Measurements from ENCODE around the gene HHAT.
"Not testable (repeated sequence)": the region's sequence is repeated elsewhere in the genome, so short reads cannot be mapped to it uniquely, and the experiment has no call there.

Gene HHAT

DNA sequence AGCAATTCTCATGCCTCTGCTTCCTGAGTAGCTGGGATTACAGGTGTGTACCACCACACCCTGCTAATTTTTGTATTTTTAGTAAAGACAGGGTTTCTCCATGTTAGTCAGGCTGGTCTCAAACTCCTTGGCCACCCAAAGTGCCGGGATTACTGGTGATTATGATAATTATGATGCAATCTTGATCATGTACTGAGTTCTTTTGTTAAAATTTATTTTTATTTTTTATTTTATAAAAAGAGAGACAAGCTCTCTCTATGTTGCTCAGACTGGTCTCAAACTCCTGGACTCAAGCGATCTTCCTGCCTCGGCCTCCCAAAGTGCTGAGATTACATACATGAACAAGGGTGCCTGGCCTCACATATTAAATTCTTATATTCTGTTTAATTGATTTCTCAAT is 25.6 kb downstream of the HHAT start:
- in situ Hi-C loops (cut with MboI; ENCODE audit: low sequenced_read_pairs): not testable (repeated sequence)

DNA sequence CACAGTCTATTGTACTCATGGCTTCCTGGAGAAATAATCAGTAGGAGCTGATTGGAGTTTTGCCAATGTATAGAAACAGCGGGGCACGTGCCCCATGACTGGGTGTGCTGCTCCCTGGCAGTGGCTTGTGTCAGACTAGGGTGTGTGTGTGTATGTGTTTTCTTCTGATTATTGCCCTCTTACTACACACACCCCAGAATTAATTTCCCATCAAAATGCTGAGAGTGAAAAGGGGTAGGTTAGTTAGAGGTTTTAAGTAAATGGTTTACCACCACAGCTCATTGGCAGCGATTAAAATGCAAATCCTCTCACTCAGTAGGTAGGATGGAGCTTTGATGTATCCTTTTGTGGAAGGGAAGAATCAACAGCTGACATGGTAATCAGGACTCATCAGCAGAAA is 29.9 kb downstream of the HHAT start:
- in situ Hi-C loops (cut with MboI; ENCODE audit: low sequenced_read_pairs): no loop called here

DNA sequence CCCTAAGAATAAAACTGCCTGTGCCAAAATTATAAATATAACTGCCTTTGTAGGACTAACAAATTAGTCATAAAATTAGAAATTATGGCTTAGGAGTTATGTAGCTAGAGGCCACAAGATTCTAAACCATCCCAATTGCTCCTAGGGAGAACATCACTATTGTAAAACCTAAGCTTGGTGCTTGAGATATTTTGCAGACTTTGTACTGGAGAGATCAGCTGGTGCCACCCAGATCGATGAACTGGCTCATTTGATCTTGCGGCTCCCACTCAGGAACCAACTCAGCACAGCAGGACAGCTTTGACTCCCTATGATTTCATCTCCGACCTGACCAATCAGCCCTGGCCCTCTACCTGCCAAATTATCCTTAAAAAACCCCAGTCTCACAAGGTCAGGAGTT is 30.6 kb downstream of the HHAT start:
- in situ Hi-C loops (cut with MboI; ENCODE audit: low sequenced_read_pairs): no loop called here

DNA sequence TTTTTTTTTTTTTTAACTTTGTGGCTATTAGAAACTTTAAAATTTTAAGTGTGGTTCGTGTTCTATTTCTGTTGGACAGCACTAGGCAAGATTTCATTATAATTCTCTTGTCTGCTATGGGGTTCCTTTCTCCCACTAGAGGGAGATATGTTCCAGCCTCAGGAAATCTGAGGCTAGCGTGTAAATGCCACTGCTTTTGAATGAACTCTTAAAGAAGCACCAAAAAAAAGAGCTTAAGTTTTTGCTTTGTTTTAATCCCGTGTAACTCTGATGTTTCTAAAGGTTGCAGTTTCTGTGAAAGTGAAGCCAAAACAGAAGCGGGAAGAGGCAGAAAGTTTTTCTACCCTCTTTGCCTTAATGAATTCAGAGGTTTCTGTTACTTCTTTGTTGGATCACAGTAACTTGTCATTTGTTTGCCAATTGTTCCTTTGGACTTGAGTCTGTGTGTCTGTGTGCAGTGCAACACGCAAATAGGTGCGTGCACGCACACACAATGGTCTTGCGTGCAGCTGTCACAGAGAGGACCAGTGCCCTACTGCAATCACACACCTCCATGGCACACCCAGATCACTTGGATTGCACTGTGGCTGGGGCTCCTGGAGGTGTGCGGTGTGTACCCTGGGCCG is 32.3 kb downstream of the HHAT start:
- in situ Hi-C loops (cut with MboI; ENCODE audit: low sequenced_read_pairs): loop anchor here (10.0 kb wide), 1 partner anchor 414 kb away; no protein-coding TSS in a partner anchor

DNA sequence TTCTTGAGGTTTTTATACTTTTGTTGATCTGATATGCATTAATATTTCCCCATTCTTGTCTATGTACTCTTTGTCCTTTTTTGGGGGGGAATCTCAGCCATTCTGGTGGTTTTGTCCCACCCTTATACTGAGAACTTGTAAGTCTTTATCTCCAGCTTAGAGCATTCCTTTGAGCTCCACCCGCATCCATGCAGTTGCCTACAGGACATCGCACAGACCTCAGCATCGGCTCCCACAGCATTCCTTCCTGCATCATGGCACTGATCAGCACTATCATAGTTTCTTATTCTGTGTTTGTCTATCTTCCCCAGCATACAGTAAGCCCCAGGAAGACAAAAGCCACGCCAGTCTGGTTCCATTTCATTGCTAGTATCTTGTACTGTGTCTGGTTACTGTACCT is 33.0 kb downstream of the HHAT start:
- in situ Hi-C loops (cut with MboI; ENCODE audit: low sequenced_read_pairs): loop anchor here (10.0 kb wide), 1 partner anchor 413 kb away; no protein-coding TSS in a partner anchor

DNA sequence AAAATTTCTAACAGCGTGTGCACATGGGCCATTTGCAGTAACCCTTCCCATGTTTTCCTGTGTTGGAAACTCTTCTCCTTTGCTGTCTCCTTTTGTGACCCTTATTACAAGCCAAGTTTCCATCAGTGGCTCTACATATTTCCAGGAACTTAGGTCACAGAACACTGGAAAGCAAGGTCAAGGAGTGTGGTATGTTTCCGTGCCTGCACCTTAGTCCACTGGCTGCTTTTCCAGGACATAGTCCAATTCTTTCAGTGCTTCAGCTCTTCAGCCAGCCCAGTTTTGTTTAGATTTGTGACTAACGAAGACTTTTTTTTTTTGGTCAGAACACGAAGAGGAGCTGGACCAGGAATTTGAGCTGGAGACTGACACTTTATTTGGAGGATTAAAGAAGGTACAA is 33.8 kb downstream of the HHAT start:
- in situ Hi-C loops (cut with MboI; ENCODE audit: low sequenced_read_pairs): loop anchor here (10.0 kb wide), 1 partner anchor 412 kb away; no protein-coding TSS in a partner anchor

DNA sequence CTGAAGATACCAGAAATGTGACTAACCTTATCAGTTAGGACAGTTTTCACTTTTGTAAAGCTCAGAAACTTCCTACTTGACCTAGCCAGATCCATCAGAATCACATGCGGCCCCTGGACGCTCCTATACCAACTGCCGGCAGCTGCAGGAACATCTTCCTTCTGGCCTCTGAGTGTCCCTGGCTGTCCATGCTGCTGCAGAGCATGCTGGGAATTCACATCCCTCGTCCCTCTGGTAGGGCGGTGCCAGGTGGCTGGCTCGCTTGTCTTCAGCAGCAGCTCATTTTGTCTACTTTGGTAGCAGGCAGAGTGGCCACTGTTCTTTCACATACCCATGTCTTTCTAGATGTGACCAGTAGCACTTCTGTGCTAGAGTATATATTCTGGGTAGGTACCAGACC is 34.4 kb downstream of the HHAT start:
- in situ Hi-C loops (cut with MboI; ENCODE audit: low sequenced_read_pairs): loop anchor here (10.0 kb wide), 1 partner anchor 412 kb away; no protein-coding TSS in a partner anchor

DNA sequence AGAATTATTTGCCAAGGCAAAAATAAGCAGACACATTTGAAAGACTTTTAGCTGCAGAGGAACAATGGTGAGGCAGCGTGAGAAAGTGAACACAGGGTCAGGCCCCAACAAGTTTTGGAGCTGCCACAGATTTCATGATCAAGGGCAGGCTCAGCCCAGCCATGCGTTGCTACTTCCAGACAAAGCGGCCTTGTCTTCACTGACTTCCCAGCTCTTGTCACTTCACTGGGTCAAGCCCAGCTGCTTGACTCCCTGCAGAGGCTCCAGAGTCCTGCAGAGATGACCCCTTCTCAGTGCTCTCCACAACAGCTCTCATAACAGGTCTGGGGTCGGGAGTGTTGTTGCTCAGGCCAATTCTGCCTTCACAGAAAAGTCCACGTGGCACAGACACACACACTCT is 35.8 kb downstream of the HHAT start:
- in situ Hi-C loops (cut with MboI; ENCODE audit: low sequenced_read_pairs): loop anchor here (10.0 kb wide), 1 partner anchor 410 kb away; no protein-coding TSS in a partner anchor

DNA sequence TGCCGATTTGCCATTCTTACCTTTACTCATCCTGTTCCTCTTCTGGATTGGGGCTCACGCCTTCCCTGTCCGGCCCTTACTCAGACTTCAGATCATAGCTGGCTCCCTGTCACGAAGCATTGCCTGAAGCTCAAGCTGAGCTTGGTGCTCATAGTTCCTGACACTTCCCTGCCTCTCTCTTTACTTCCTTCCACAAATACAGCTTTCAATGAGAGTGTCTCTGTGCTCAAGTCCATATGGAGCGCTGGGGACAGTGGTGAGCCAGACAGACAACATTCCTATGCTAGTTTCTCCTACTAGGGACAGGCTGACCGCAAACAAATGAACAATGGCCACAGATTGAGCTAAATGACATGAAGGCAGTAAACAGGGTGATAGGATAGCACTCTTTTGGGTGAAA is 38.1 kb downstream of the HHAT start:
- in situ Hi-C loops (cut with MboI; ENCODE audit: low sequenced_read_pairs): loop anchor here (10.0 kb wide), 1 partner anchor 408 kb away; no protein-coding TSS in a partner anchor

DNA sequence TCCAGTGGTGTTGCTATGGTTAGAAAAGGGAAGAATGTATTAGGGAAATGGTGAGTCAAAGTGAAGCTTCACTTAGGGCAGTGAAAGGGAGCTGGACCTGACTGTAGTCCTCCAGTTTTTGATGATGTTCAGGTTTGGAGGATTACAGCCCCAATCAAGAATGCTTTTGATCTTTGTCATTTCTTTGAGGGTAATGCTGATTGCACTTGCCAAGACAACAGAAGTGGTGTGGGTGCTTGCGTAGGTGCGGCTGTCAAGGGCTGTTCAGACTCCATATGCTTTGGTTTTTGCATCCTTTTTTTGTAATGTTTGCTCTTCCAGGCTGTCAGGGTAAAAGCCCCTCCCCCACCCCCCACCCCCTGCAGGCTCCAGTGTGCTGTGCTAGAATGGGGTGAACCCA is 38.9 kb downstream of the HHAT start:
- in situ Hi-C loops (cut with MboI; ENCODE audit: low sequenced_read_pairs): loop anchor here (10.0 kb wide), 1 partner anchor 407 kb away; no protein-coding TSS in a partner anchor

DNA sequence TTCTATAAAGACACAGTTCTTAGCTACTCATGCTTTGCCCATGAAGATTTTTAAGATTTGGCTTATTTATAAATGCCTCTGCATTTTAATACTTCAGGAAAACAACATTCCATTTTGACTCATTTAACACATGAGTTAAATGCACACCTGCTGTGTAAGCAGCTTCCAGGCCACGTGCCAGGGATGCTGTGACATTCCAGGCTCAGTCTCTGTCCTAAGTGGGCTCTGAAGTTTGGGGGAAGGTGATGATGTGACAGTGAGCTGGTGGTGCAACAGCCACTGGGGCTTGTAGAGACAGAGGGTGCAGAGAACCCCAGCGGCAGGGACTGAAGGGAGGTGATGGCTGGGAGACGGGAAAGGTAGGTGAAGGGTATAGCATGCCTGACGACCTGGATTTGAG is 40.7 kb downstream of the HHAT start:
- in situ Hi-C loops (cut with MboI; ENCODE audit: low sequenced_read_pairs): loop anchor here (10.0 kb wide), 1 partner anchor 405 kb away; no protein-coding TSS in a partner anchor

DNA sequence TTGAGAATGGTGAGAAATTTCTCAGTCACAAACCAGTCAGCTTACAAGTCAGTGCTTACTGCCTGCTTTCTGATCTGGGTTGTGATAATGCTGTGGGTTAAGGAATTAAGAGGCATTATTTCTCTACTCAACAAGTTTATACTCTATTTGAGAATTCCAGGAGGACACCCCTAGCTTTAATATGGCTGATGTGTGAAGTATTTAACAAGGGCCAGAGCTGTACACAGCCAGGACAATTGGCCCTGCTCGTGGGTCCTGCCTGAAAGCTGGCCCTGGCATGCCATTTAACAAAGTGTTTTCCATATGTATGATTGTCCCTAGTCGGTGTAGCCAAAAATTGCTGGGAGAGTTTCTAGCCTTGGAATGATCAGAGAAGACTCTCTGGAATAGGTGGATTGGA is 43.2 kb downstream of the HHAT start:
- in situ Hi-C loops (cut with MboI; ENCODE audit: low sequenced_read_pairs): no loop called here

DNA sequence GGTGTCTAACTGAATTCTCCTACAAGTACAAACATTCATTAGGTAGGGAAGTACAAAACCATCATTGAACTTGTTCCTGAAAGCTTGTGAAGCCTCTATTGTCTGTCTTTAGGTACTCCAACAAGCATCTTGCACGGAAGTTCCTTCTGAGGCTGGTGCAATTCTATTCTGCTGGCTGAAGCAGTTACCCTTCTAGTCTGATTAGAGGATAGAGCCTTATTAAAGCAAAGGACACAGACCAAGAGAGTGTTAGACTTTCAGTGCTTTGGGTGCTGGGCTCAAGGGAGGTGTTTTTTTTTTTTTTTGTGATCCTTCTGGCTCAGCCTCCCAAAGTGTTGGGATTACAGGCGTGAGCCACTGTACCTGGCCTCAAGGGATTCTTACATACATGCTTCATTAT is 43.8 kb downstream of the HHAT start:
- in situ Hi-C loops (cut with MboI; ENCODE audit: low sequenced_read_pairs): no loop called here

DNA sequence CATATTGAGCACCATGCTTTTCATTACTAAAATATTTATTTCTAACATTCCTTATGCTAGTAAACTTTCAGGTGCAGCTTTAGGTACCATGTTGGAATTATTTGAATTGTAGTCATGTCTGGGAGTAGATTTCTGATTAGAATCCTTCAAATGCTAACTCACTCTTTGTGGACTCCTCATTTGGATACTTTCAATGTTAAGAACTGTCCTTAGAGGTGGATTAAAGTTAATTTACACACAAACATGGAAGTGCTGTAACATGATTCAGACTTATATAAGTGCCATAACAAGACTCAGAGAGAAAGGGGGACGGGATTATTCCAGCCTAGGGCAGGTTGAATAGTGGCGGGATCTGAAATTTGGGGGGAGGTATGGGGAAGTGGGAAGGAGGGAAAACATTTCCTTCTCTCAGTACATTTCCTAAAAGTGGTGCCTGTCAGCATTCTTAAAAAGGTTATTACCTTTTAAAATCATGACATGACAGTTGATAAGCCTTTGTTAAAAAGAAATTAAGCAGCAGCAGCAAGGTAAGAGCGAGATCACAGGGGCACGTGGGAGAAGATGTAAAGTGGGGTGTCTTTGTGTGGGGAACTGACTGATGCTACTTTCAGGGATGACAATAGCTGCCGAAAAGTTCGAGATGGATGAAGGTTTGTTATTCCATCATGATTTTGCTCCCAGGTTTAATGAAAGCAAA is 44.4 kb downstream of the HHAT start:
- in situ Hi-C loops (cut with MboI; ENCODE audit: low sequenced_read_pairs): no loop called here

DNA sequence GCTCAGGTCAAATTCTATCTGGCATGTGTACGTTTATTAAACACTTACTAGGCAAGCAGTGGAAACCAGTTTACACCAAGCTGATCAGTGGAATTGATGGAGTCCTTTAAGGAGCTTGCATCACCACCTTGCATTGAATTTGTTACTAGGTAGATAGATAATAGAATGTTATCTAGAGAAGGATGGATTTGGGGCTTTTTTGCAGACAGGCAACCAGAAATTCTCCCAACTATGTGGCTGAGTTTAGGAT is 44.9 kb downstream of the HHAT start:
- in situ Hi-C loops (cut with MboI; ENCODE audit: low sequenced_read_pairs): no loop called here

DNA sequence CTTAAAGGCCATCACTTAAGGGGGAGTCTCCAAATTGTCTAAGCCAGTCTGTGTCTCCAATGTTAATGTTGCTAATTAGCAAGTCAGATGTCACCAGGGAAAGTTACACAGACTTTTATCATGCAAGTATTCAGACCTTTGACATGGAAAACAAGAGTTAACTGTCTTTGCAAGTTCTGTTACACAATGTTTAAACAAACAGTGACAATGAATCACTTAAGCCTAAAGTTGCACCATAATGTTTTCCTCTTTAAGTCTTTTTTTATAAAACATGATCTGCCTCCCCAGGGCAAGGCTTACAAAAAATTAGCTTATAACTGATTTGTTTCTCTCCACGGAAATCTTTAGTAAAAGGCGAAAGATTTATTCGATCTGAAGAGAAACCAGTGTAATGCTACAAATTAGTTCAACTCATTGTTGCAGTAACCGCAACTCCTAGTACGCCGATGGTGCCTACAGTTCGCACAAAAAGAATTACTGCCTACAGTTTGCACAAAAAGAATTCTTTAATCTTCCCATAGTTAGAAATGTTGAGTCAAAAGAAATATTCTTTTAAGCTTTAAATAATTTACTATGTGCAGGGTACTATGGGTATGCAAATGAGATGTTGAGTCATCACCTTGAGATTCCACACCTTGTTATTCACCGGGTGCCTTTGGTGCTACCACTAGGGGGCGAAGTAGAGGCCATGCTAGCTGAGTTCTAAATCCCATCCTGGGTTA is 45.3 kb downstream of the HHAT start:
- in situ Hi-C loops (cut with MboI; ENCODE audit: low sequenced_read_pairs): no loop called here

DNA sequence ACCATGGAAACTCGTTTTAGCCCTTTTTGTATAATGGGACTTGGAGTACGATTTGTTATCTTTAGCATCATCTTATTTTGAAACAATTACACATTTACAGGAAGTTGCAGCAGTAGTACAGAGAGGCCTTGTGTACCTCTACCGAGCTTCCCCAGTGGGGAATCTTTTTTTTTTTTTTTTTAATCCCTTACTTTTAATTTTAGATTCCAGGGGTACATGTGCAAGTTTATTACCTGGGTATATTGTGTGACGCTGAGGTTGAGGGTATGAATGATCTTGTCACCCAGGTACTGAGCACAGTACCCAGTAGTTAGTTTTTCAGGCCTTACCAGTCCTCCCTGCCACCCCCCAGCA is 45.9 kb downstream of the HHAT start:
- in situ Hi-C loops (cut with MboI; ENCODE audit: low sequenced_read_pairs): no loop called here

DNA sequence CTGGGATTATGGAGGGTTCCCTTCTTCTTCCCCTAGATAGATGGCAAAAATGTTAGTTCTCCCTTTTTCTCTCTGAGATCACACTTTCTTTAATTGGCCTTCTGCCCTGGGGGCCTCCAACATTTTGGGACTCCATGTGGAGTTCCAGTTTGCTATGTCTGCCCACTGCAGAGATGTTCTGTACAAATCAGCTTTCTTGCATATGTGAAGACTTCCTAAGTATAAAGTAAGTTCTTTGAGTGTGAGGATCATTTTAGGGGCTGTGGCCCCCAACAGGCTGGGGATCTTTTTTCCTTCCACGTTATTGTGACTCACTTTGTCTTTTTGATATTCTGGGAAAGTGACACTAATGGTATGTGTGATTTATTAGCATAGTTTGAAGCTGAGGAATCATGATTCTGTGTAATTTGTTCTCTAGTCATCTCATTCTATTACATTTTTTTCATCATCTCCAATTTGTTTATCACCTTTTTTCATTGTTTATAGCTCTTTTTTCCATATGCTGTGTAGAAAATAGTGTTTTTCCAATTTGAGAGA is 48.2 kb downstream of the HHAT start:
- in situ Hi-C loops (cut with MboI; ENCODE audit: low sequenced_read_pairs): no loop called here

DNA sequence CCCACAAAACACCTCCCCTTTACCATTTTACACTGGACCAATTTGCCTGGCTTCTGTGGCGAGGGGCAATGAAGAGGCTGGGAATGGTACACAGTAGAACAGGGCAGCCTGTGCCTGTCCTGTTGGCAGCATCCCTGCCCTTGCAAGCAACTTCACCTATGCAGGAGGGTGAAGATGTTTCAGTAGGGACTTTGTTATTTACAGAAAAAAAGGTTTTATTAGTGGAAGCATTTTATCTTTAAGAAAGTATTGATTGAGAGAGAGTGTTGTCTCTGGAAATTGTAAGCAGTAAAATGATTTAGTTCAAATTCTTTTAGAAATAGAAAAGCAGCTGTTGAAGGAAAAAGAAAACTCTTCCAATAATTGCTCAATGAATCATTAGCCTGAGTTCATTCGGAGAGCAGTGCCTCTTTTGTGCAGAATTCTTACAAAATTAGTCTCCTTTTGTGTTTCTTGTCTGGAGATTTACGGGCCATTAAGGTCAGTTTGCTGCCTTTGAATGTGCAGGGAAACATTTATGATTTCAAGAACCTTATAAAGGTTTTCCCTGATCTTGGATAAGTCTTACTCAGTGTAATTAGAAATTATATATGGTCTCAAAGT is 49.1 kb downstream of the HHAT start:
- in situ Hi-C loops (cut with MboI; ENCODE audit: low sequenced_read_pairs): no loop called here

DNA sequence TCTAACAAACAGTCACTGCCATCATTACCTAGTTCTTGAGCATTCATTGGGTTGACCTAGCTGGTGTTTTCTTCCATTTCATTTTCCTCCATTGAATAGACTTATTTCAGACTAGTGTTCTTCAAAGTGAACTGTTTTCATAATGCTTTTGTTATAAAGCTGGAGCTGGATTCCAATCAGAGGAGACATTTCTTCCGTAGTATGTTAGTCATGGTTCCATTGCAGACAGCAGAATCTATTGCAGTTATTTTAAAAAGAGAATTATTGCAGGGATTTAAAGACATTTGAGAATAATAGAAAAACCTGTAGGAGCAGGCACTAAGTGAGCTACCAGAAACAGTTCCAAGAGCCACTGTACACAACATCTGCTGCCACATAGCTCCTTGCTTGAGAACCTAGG is 50.0 kb downstream of the HHAT start:
- in situ Hi-C loops (cut with MboI; ENCODE audit: low sequenced_read_pairs): no loop called here

DNA sequence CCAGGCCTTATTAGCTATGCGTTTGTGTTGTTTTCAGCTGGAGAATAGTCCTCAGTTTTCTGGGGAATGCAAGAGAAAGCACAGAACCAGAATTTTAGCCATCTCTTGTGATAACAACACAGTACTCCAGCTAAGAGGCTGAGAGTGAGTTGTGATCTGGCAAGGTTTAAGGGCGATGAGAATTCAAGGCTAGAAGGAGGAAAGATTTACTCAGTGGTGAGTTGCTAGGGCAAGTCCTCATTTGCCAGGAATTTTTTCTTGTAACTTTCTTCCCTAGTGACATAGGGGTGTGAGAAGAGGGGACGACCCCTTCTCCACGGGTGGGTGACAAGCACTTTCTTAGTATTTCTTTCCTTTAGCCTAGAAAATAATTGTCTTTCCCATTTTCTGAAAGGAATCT is 53.2 kb downstream of the HHAT start:
- in situ Hi-C loops (cut with MboI; ENCODE audit: low sequenced_read_pairs): no loop called here
